NT2/D1 (cell line): Measurements from ENCODE around the gene CAMTA1.

Experiments used
- DNase-seq: peaks from one replicate; pipeline ENCODE4 v3.0.0-alpha.2; 2011; ENCODE audit warnings: low read depth, low spot score
- H3K27me3 ChIP-seq: 2 replicates; pipeline ENCODE4 v1.6.0; 2011; ENCODE audit warnings: mild to moderate bottlenecking; ENCODE audit not compliant: insufficient read length, insufficient read depth
- H3K36me3 ChIP-seq: 2 replicates; pipeline ENCODE4 v1.6.1; 2011; ENCODE audit warnings: mild to moderate bottlenecking, low read length, mixed read lengths; ENCODE audit not compliant: insufficient read depth, insufficient read length
- H3K4me1 ChIP-seq: 2 replicates; pipeline ENCODE4 v1.5.1; 2011; ENCODE audit not compliant: insufficient read depth, insufficient read length
- H3K4me3 ChIP-seq: 2 replicates; pipeline ENCODE4 v1.5.1; 2011; ENCODE audit warnings: low read depth; ENCODE audit not compliant: insufficient read length
- H3K9ac ChIP-seq: 2 replicates; pipeline ENCODE4 v1.6.0; 2011; ENCODE audit warnings: low read depth; ENCODE audit not compliant: insufficient read length
- H3K9me3 ChIP-seq: 2 replicates; pipeline ENCODE4 v1.5.1; 2011; ENCODE audit warnings: mild to moderate bottlenecking, low read length; ENCODE audit not compliant: insufficient read depth
- SUZ12 ChIP-seq: IDR thresholded peaks from 2 replicates; pipeline ENCODE4 v1.6.1; 2011; ENCODE audit not compliant: insufficient read length, insufficient read depth; ENCODE audit errors: extremely low read depth
- YY1 ChIP-seq: IDR thresholded peaks from 2 replicates; pipeline ENCODE4 v1.6.1; 2011; ENCODE audit not compliant: insufficient read length, insufficient read depth
- ZNF274 ChIP-seq: IDR thresholded peaks from 2 replicates; pipeline ENCODE4 v1.6.1; 2011; ENCODE audit warnings: mild to moderate bottlenecking, low read depth, low read length

Gene CAMTA1

GRCh38 chr1:7333620-7334019 is 548.4 kb downstream of the CAMTA1 start:
- no peaks in the 10 kb centered on the region for H3K27me3 ChIP-seq
- H3K4me1 ChIP-seq = peaks cover 7% of the 10 kb centered on the region
- H3K36me3 ChIP-seq = no peaks in the 10 kb centered on the region
- no peak overlapping the region for H3K4me3 ChIP-seq
- H3K9me3 ChIP-seq = no peaks in the 10 kb centered on the region
- TF ChIP-seq ZNF274 (no peak), YY1 (no peak), SUZ12 (no peak)
- no peak overlapping the region for H3K9ac ChIP-seq
- DNase-seq = no peak

GRCh38 chr1:7334475-7335035 is 549.3 kb downstream of the CAMTA1 start:
- DNase-seq = no peak
- Histone ChIP-seq H3K36me3 (no peaks in the 10 kb centered on the region), H3K4me1 (peaks cover 7% of the 10 kb centered on the region), H3K9me3 (no peaks in the 10 kb centered on the region), H3K27me3 (no peaks in the 10 kb centered on the region), H3K9ac (no peak overlapping the region), H3K4me3 (no peak overlapping the region)
- TF ChIP-seq SUZ12 = no peak
- TF ChIP-seq YY1 = no peak

GRCh38 chr1:7335224-7335879 is 550.1 kb downstream of the CAMTA1 start:
- H3K9ac ChIP-seq = no peak overlapping the region
- no peak overlapping the region for H3K4me3 ChIP-seq
- no peaks in the 10 kb centered on the region for H3K36me3 ChIP-seq
- H3K27me3 ChIP-seq = no peaks in the 10 kb centered on the region
- no peaks in the 10 kb centered on the region for H3K9me3 ChIP-seq
- peaks cover 7% of the 10 kb centered on the region for H3K4me1 ChIP-seq
- DNase-seq = no peak
- TF ChIP-seq ZNF274 (no peak), YY1 (no peak)

GRCh38 chr1:7338439-7338838 is 553.2 kb downstream of the CAMTA1 start:
- H3K9me3 ChIP-seq = no peaks in the 10 kb centered on the region
- H3K9ac ChIP-seq = no peak overlapping the region
- TF ChIP-seq YY1 (no peak), SUZ12 (no peak), ZNF274 (no peak)
- no peak overlapping the region for H3K4me3 ChIP-seq
- no peaks in the 10 kb centered on the region for H3K27me3 ChIP-seq
- no peak for DNase-seq
- no peaks in the 10 kb centered on the region for H3K36me3 ChIP-seq
- peaks cover 10% of the 10 kb centered on the region for H3K4me1 ChIP-seq

GRCh38 chr1:7339014-7339413 is 553.8 kb downstream of the CAMTA1 start:
- TF ChIP-seq SUZ12 (no peak), YY1 (no peak), ZNF274 (no peak)
- H3K9me3 ChIP-seq = no peaks in the 10 kb centered on the region
- H3K4me1 ChIP-seq = peaks cover 10% of the 10 kb centered on the region
- H3K27me3 ChIP-seq = no peaks in the 10 kb centered on the region
- DNase-seq = no peak
- H3K4me3 ChIP-seq = no peak overlapping the region
- H3K9ac ChIP-seq = no peak overlapping the region
- no peaks in the 10 kb centered on the region for H3K36me3 ChIP-seq

GRCh38 chr1:7339953-7340352 is 554.7 kb downstream of the CAMTA1 start:
- no peaks in the 10 kb centered on the region for H3K9me3 ChIP-seq
- H3K36me3 ChIP-seq = no peaks in the 10 kb centered on the region
- peaks cover 3% of the 10 kb centered on the region for H3K4me1 ChIP-seq
- no peak overlapping the region for H3K9ac ChIP-seq
- DNase-seq = no peak
- no peak overlapping the region for H3K4me3 ChIP-seq
- TF ChIP-seq ZNF274 = no peak
- no peak for TF ChIP-seq YY1
- no peak for TF ChIP-seq SUZ12
- no peaks in the 10 kb centered on the region for H3K27me3 ChIP-seq

- H3K9ac ChIP-seq = no peak overlapping the region
- H3K9me3 ChIP-seq = no peaks in the 10 kb centered on the region
- no peaks in the 10 kb centered on the region for H3K27me3 ChIP-seq
- peaks cover 3% of the 10 kb centered on the region for H3K4me1 ChIP-seq
- no peak for DNase-seq
- no peak overlapping the region for H3K4me3 ChIP-seq
- no peak for TF ChIP-seq YY1
- TF ChIP-seq SUZ12 = no peak
- no peaks in the 10 kb centered on the region for H3K36me3 ChIP-seq
Observed at GRCh38 chr1:7341145-7341905, 556.1 kb downstream of the CAMTA1 start.
